H1 (cell line): ENCODE data around the gene ETV5. TPM values are rescaled to one million over a fixed set of nuclear protein-coding genes. Genes with fewer than 3 reads are reported as not detected.

ENCODE experiments used
- CTCF ChIA-PET: fragments of 300-600 bp; sonication (Branson Sonifier 250); formaldehyde crosslinking; loops from one replicate; lab custom pipeline; 2021; ENCODE audit not compliant: partially characterized antibody; lab: Charles Lee
- POLR2A ChIA-PET: fragments of 300-600 bp; sonication (Branson Sonifier 250); formaldehyde crosslinking; loops from one replicate; lab custom pipeline; 2021; ENCODE audit warnings: inconsistent platforms; ENCODE audit not compliant: partially characterized antibody; lab: Charles Lee
- DNase-seq, 2 experiments: peaks; one replicate each; pipeline versions ENCODE4 v3.0.0 to v3.0.0-alpha.2; 2010 to 2022; ENCODE audit warnings: low spot score in 2 of 2, low read depth in 1 of 2, mixed read lengths in 1 of 2
- FAIRE-seq: peaks from 2 replicates; lab custom pipeline; 2011; peaks lifted over from hg19 to GRCh38; lab: Jason Lieb, UNC
- H2AFZ ChIP-seq: 2 replicates; pipeline ENCODE4 v1.8.1; 2012; ENCODE audit warnings: low read length, inconsistent platforms
- H2AK5ac ChIP-seq: 2 replicates; pipeline ENCODE4 v1.6.1; 2013; ENCODE audit warnings: low read depth, low read length
- H2BK120ac ChIP-seq: replicated peaks from 2 replicates; pipeline ENCODE3; 2013; ENCODE audit warnings: low read depth, low read length, inconsistent platforms
- H2BK12ac ChIP-seq: 2 replicates; pipeline ENCODE4 v1.6.1; 2013; ENCODE audit warnings: low read depth, low read length
- H2BK15ac ChIP-seq: 2 replicates; pipeline ENCODE4 v1.6.1; 2013; ENCODE audit warnings: low read length
- H2BK20ac ChIP-seq: 2 replicates; pipeline ENCODE4 v1.6.1; 2013; ENCODE audit warnings: low read length
- H2BK5ac ChIP-seq: 2 replicates; pipeline ENCODE4 v1.6.1; 2013; ENCODE audit warnings: low read depth, low read length
- H3K14ac ChIP-seq: 2 replicates; pipeline ENCODE4 v1.6.1; 2013; ENCODE audit warnings: inconsistent platforms; ENCODE audit not compliant: insufficient read length
- H3K18ac ChIP-seq: 2 replicates; pipeline ENCODE4 v1.6.1; 2013; ENCODE audit warnings: low read length; ENCODE audit errors: extremely low read depth
- H3K23ac ChIP-seq: 2 replicates; pipeline ENCODE4 v1.6.1; 2013; ENCODE audit warnings: inconsistent platforms; ENCODE audit not compliant: insufficient read length
- H3K23me2 ChIP-seq: 2 replicates; pipeline ENCODE4 v1.6.1; 2013; ENCODE audit warnings: low read depth, low read length
- H3K27ac ChIP-seq: 2 replicates; pipeline ENCODE4 v1.6.1; 2011; ENCODE audit warnings: low read depth, low read length, inconsistent platforms
- H3K27me3 ChIP-seq, 4 experiments: replicated peaks in 1 of 4; 1 replicate in 1 of 4; 2 replicates in 3 of 4; pipeline versions ENCODE4 v1.6.1 to v1.8.1; 2011 to 2013; ENCODE audit warnings: low read length in 3 of 4, mild to moderate bottlenecking in 3 of 4, inconsistent platforms in 2 of 4, mixed read lengths in 2 of 4, moderate library complexity in 1 of 4; ENCODE audit not compliant: control insufficient read depth in 3 of 4, insufficient read depth in 3 of 4; ENCODE audit errors: extremely low read depth in 1 of 4
- H3K36me3 ChIP-seq, 4 experiments: 2 replicates each; pipeline versions ENCODE4 v1.6.1 to v1.8.1; 2011 to 2013; ENCODE audit warnings: mild to moderate bottlenecking in 4 of 4, low read length in 3 of 4, moderate library complexity in 2 of 4, control low read depth in 1 of 4, inconsistent platforms in 1 of 4; ENCODE audit not compliant: insufficient read depth in 4 of 4, control insufficient read depth in 2 of 4
- H3K4ac ChIP-seq: replicated peaks from 2 replicates; pipeline ENCODE3; 2013; ENCODE audit warnings: low read length, low read depth, mixed read lengths, inconsistent platforms; ENCODE audit not compliant: insufficient read length
- H3K4me1 ChIP-seq, 4 experiments: replicated peaks in 1 of 4; 1 replicate in 1 of 4; 2 replicates in 3 of 4; pipeline versions ENCODE4 v1.6.1 to v1.8.1; 2011 to 2013; ENCODE audit warnings: low read length in 3 of 4, inconsistent platforms in 2 of 4, mixed read lengths in 1 of 4; ENCODE audit not compliant: insufficient read depth in 4 of 4, control insufficient read depth in 3 of 4
- H3K4me2 ChIP-seq, 2 experiments: 2 replicates each; pipeline versions ENCODE4 v1.6.1 to v1.8.1; 2011 to 2013; ENCODE audit warnings: low read depth in 2 of 2, low read length in 2 of 2, control low read depth in 1 of 2, inconsistent platforms in 1 of 2, mild to moderate bottlenecking in 1 of 2; ENCODE audit not compliant: insufficient read depth in 1 of 2
- H3K4me3 ChIP-seq, 4 experiments: fragments of 200-600, 300-600 bp in 1 of 4; sonication (generic), shearing (Covaris generic), sonication (Bioruptor Twin) in 1 of 4; 2 replicates each; pipeline versions ENCODE4 v1.5.1 to v1.8.1; 2011 to 2016; ENCODE audit warnings: low read length in 4 of 4, low read depth in 3 of 4, control low read depth in 2 of 4, inconsistent platforms in 2 of 4, mild to moderate bottlenecking in 2 of 4, mixed read lengths in 1 of 4, moderate library complexity in 1 of 4; ENCODE audit not compliant: insufficient read depth in 2 of 4; ENCODE audit errors: extremely low read depth in 1 of 4
- H3K56ac ChIP-seq: replicated peaks from 2 replicates; pipeline ENCODE3; 2013; ENCODE audit warnings: low read depth, mild to moderate bottlenecking, mixed read lengths, low read length, inconsistent platforms; ENCODE audit not compliant: insufficient read length
- H3K79me1 ChIP-seq: 2 replicates; pipeline ENCODE4 v1.6.1; 2013; ENCODE audit warnings: low read depth, low read length, control low read depth
- H3K79me2 ChIP-seq, 2 experiments: 2 replicates each; pipeline versions ENCODE4 v1.6.1 to v1.8.1; 2012 to 2013; ENCODE audit warnings: low read length in 2 of 2, mild to moderate bottlenecking in 2 of 2, inconsistent platforms in 1 of 2; ENCODE audit not compliant: insufficient read depth in 2 of 2, control insufficient read depth in 1 of 2
- H3K9ac ChIP-seq, 4 experiments: replicated peaks in 1 of 4; 1 replicate in 1 of 4; 2 replicates in 3 of 4; pipeline versions ENCODE4 v1.6.1 to v1.8.1; 2011 to 2013; ENCODE audit warnings: low read depth in 3 of 4, low read length in 3 of 4, control low read depth in 2 of 4, mild to moderate bottlenecking in 2 of 4, moderate library complexity in 2 of 4, inconsistent platforms in 1 of 4; ENCODE audit errors: extremely low read depth in 1 of 4
- H3K9me3 ChIP-seq, 2 experiments: 2 replicates each; pipeline versions ENCODE4 v1.6.1 to v1.8.1; 2012 to 2013; ENCODE audit warnings: mild to moderate bottlenecking in 2 of 2, moderate library complexity in 2 of 2, control low read depth in 1 of 2, inconsistent platforms in 1 of 2, low read depth in 1 of 2, low read length in 1 of 2, mixed read lengths in 1 of 2; ENCODE audit not compliant: insufficient read depth in 2 of 2
- H4K20me1 ChIP-seq, 2 experiments: replicated peaks in 1 of 2; 2 replicates each; pipeline versions ENCODE3 to v1.8.1; 2011 to 2013; ENCODE audit warnings: inconsistent platforms in 2 of 2, low read length in 2 of 2, mild to moderate bottlenecking in 1 of 2; ENCODE audit not compliant: insufficient read depth in 2 of 2, control insufficient read depth in 1 of 2
- H4K5ac ChIP-seq: 2 replicates; pipeline ENCODE4 v1.6.1; 2013; ENCODE audit warnings: low read length, low read depth, mixed read lengths, inconsistent platforms; ENCODE audit not compliant: insufficient read length
- H4K8ac ChIP-seq: 2 replicates; pipeline ENCODE4 v1.8.0; 2013; ENCODE audit warnings: mild to moderate bottlenecking, moderate library complexity, low read length, inconsistent platforms; ENCODE audit not compliant: insufficient read depth; ENCODE audit errors: extremely low read depth
- H4K91ac ChIP-seq: replicated peaks from 2 replicates; pipeline ENCODE3; 2013; ENCODE audit warnings: low read length, mixed read lengths, inconsistent platforms; ENCODE audit not compliant: insufficient read length
- BACH1 ChIP-seq: IDR thresholded peaks from 2 replicates; pipeline ENCODE4 v1.6.1; 2012; ENCODE audit warnings: low read length, improper control_type of control experiment
- BRCA1 ChIP-seq: IDR thresholded peaks from 2 replicates; pipeline ENCODE4 v1.6.1; 2012; ENCODE audit warnings: low read depth, low read length, improper control_type of control experiment
- CHD1 ChIP-seq: IDR thresholded peaks from 2 replicates; pipeline ENCODE4 v1.6.1; 2012; ENCODE audit warnings: low read depth, low read length, improper control_type of control experiment
- CREB1 ChIP-seq: IDR thresholded peaks from 2 replicates; pipeline ENCODE4 v1.6.1; 2012; ENCODE audit warnings: inconsistent platforms
- GTF2F1 ChIP-seq: IDR thresholded peaks from 2 replicates; pipeline ENCODE4 v1.6.1; 2012; ENCODE audit warnings: low read depth, low read length, improper control_type of control experiment, borderline replicate concordance
- JUND ChIP-seq: IDR thresholded peaks from 2 replicates; pipeline ENCODE4 v1.6.1; 2011; ENCODE audit warnings: mild to moderate bottlenecking, improper control_type of control experiment, low read length
- KDM5A ChIP-seq: fragments of 200-600 bp; IDR thresholded peaks from 2 replicates; pipeline ENCODE4 v1.7.1; 2012; ENCODE audit warnings: mild to moderate bottlenecking, low read length, inconsistent platforms, mixed read lengths
- NRF1 ChIP-seq: IDR thresholded peaks from 2 replicates; pipeline ENCODE4 v1.6.1; 2011; ENCODE audit warnings: mild to moderate bottlenecking, low read depth, low read length, improper control_type of control experiment
- PHF8 ChIP-seq: fragments of 200-600 bp; sonication (generic); conservative IDR thresholded peaks from 2 replicates; pipeline ENCODE4 v1.7.1; 2012; ENCODE audit warnings: low read depth, mild to moderate bottlenecking, inconsistent platforms, low read length, moderate library complexity
- RNF2 ChIP-seq: fragments of 200-900, 300-1000 bp; sonication (generic); IDR thresholded peaks from 2 replicates; pipeline ENCODE4 v1.7.1; 2016; ENCODE audit warnings: borderline replicate concordance, low read depth, mild to moderate bottlenecking, antibody characterized with exemption, low read length; ENCODE audit not compliant: poor library complexity, severe bottlenecking; ENCODE audit errors: missing control alignments
- SAP30 ChIP-seq: fragments of 300-600 bp; sonication (generic); IDR thresholded peaks from 2 replicates; pipeline ENCODE4 v1.7.1; 2012; ENCODE audit warnings: low read length, moderate library complexity, mild to moderate bottlenecking, inconsistent platforms; ENCODE audit not compliant: insufficient read depth, insufficient replicate concordance
- SIN3A ChIP-seq, 2 experiments: IDR thresholded peaks in 1 of 2; conservative IDR thresholded peaks in 1 of 2; 2 replicates each; pipeline ENCODE4 v1.6.1; 2011 to 2012; ENCODE audit warnings: low read length in 2 of 2, improper control_type of control experiment in 1 of 2, low read depth in 1 of 2, mild to moderate bottlenecking in 1 of 2
- SIRT6 ChIP-seq: IDR thresholded peaks from one replicate; pipeline ENCODE4 v1.7.1; 2012; ENCODE audit warnings: low read length, inconsistent platforms
- SP1 ChIP-seq: IDR thresholded peaks from 2 replicates; pipeline ENCODE4 v1.6.1; 2011; ENCODE audit warnings: low read depth, low read length
- SP4 ChIP-seq: IDR thresholded peaks from 2 replicates; pipeline ENCODE4 v1.6.1; 2012; ENCODE audit warnings: low read length, inconsistent platforms
- TEAD4 ChIP-seq: IDR thresholded peaks from 2 replicates; pipeline ENCODE4 v1.6.1; 2012; ENCODE audit warnings: low read depth, low read length, inconsistent platforms, mixed read lengths
- WGBS, 2 experiments: shearing (Covaris generic) in 1 of 2; methylation state at CpG; one replicate each; pipeline versions ENCODE4 v1.1.6 to v1.1.7; 2013 to 2015; ENCODE audit warnings: low lambda C conversion rate in 2 of 2, mixed read lengths in 2 of 2, inconsistent platforms in 1 of 2, low coverage in 1 of 2, missing lambda C conversion rate in 1 of 2; ENCODE audit not compliant: insufficient replicate concordance in 2 of 2, insufficient coverage in 1 of 2, insufficient read length in 1 of 2; ENCODE audit errors: extremely low coverage in 1 of 2, missing lambda C conversion rate in 1 of 2; 5-methylcytosine and 5-hydroxymethylcytosine counted together
- polyA plus RNA-seq, 7 experiments: library from polyadenylated mRNA; depleted of rRNA in 3 of 7; stranded (reverse) in 5 of 7; unstranded in 2 of 7; fragments of >200 nt in 5 of 7; fragments of 200-250 nt in 2 of 7; gene quantifications; 1 replicate in 5 of 7; 2 replicates in 1 of 7; 4 replicates in 1 of 7; pipeline versions ENCODE4 v1.2.1 to v1.2.3, GENCODE V29; 2011 to 2013; ENCODE audit warnings: missing spikeins in 2 of 7, mixed read lengths in 2 of 7
- total RNA-seq: library from RNA; stranded (reverse); fragmentation: NEBNext Ultra II Directional; extraction: Animal tissue kit (Norgen Biotek cat#: 25700); gene quantifications from 2 replicates; pipeline ENCODE4 v1.2.1, GENCODE V29; 2021

Gene ETV5
- total and polyA plus RNA-seq, 2 of the 8 experiments (the other 6 are each of a cell fraction or from before 2014, with no cell fraction given): 13.1 to 36.9 TPM

- Histone ChIP-seq H3K4me2 (no peak overlapping the region), H3K23ac (no peak overlapping the region), H4K91ac (no peak overlapping the region), H4K8ac (no peak overlapping the region), H2AFZ (no peak overlapping the region), H3K9me3 (no peaks in the 10 kb centered on the region), H2BK120ac (no peak overlapping the region), H3K79me2 (no peaks in the 10 kb centered on the region), H3K23me2 (no peaks in the 10 kb centered on the region), H2BK20ac (no peak overlapping the region), H3K14ac (no peak overlapping the region), H2BK5ac (no peak overlapping the region), H2BK12ac (no peak overlapping the region), H2BK15ac (no peak overlapping the region), H3K4ac (no peak overlapping the region), H3K18ac (no peak overlapping the region), H4K20me1 (no peaks in the 10 kb centered on the region), H3K4me1 (no peaks in the 10 kb centered on the region), H3K27me3 (no peaks in the 10 kb centered on the region), H2AK5ac (no peak overlapping the region), H3K56ac (no peak overlapping the region), H3K36me3 (peaks cover 0 to 28% (median 0%) of the 10 kb centered on the region in 4 experiments; a peak in 2 of 8 replicates), H3K9ac (no peak overlapping the region), H3K27ac (no peak overlapping the region), H4K5ac (no peak overlapping the region), H3K4me3 (no peak overlapping the region), H3K79me1 (no peaks in the 10 kb centered on the region)
- no peak for TF ChIP-seq BACH1
- no peak for TF ChIP-seq NRF1
- no peak for TF ChIP-seq SAP30
- no peak for TF ChIP-seq SP1
- no peak for TF ChIP-seq KDM5A
- TF ChIP-seq JUND: no peak
- no peak for TF ChIP-seq GTF2F1
- no peak for TF ChIP-seq TEAD4
- TF ChIP-seq SP4: no peak
- TF ChIP-seq SIN3A (conservative IDR thresholded peaks at IDR 0.05 in 1 of 2, IDR thresholded peaks at IDR 0.05 in 1 of 2; ENCODE audit: low read depth in 1 of 2, low read length in 2 of 2): no peak
- no peak for TF ChIP-seq SIRT6
- no peak for TF ChIP-seq RNF2
- TF ChIP-seq CREB1: no peak
- TF ChIP-seq PHF8: no peak
- no peak for TF ChIP-seq CHD1
- TF ChIP-seq BRCA1: no peak
- DNase-seq (no peak), FAIRE-seq (no peak)
- 88% methylated on average over 4 of the region's 4 CpGs; no CpG with 5 or more reads in 1 of the 2 experiments for WGBS, 2 experiments
- ChIA-PET POLR2A (no interaction called here), CTCF (interaction anchor here (1.4 to 1.6 kb wide), 2 partner anchors 170 to 194 kb away, joined by 3 to 6 read pairs; no protein-coding TSS in a partner anchor)
These were observed 59.9 kb downstream of the ETV5 start for GRCh38 chr3:186049001-186049400.
